GM19351 (cell line): ENCODE results near the gene TNF.
A peak's percentile ranks its signal among the peaks of the same experiment; 100 is the strongest.

ENCODE experiments used
- ATAC-seq: cut with Tn5 transposase; IDR thresholded peaks from one replicate; pipeline ENCODE4 v1.9.1; 2021; ENCODE audit warnings: mild to moderate bottlenecking, moderate library complexity; ENCODE audit not compliant: unreplicated experiment

The TNF gene

GRCh38 chr6:31572041-31572911 is 3.1 kb upstream of the TNF start, which contains the start of gene LTA:
LTA (plus strand) TSS chr6:31572289; CDS start chr6:31572743, 454 bp downstream.
- peak; percentile 39 for ATAC-seq

GRCh38 chr6:31573239-31574105 is 1.9 kb upstream of the TNF start:
- no peak for ATAC-seq

GRCh38 chr6:31574106-31575061 is 981 bp upstream of the TNF start:
- ATAC-seq, result no peak

- ATAC-seq, result no peak
These were observed 754 bp downstream of the TNF start for GRCh38 chr6:31575952-31576685.

- ATAC-seq, result no peak
These were observed 1.7 kb downstream of the TNF start for GRCh38 chr6:31576897-31577578.

- ATAC-seq, result no peak
These were observed 2.2 kb downstream of the TNF start for GRCh38 chr6:31577579-31577966.

- ATAC-seq, result no peak
These were observed 3.1 kb downstream of the TNF start for GRCh38 chr6:31578184-31579118.

GRCh38 chr6:31579119-31579505 is 3.7 kb downstream of the TNF start:
- no peak for ATAC-seq

- no peak for ATAC-seq
These were observed 4.4 kb downstream of the TNF start for GRCh38 chr6:31579546-31580437.

GRCh38 chr6:31580438-31580740 is 5.0 kb downstream of the TNF start:
- no peak for ATAC-seq

- peak; percentile 68 for ATAC-seq
These were observed 5.6 kb downstream of the TNF start for GRCh38 chr6:31580807-31581433.

GRCh38 chr6:31581434-31582229 is 6.3 kb downstream of the TNF start:
- ATAC-seq, result no peak

GRCh38 chr6:31582230-31582643 is 6.9 kb downstream of the TNF start, which contains the start of gene LTB:
LTB (minus strand) TSS chr6:31582424; CDS start chr6:31582417, 7 bp downstream.
- ATAC-seq, result no peak

GRCh38 chr6:31585491-31585890 is 10.1 kb downstream of the TNF start:
- no peak for ATAC-seq

GRCh38 chr6:31586008-31586407 is 10.6 kb downstream of the TNF start, which contains the start of gene LST1:
LST1 (plus strand) TSS chr6:31586277; CDS start chr6:31587300, 1,023 bp downstream.
- ATAC-seq, result no peak
